Cerebellar nuclear complex (tissue), 1 donor: ENCODE data around the gene KRT34.
"Not testable (repeated sequence)": the region's sequence is repeated elsewhere in the genome, so short reads cannot be mapped to it uniquely, and the experiment has no call there.

Experiments
- DNase-seq, 2 experiments: peaks; one replicate each; lab custom pipeline; 2025; lab: John Stamatoyannopoulos, UW

Gene KRT34

GRCh38 chr17:41404024-41404671 lies 22.0 kb upstream of the KRT34 start:
- no peak for DNase-seq

- DNase-seq, result no peak
Measured at GRCh38 chr17:41403404-41404023, 21.4 kb upstream of the KRT34 start.

GRCh38 chr17:41402161-41402560 lies 20.1 kb upstream of the KRT34 start:
- no peak for DNase-seq

- DNase-seq, result peak in 1 of 2 experiments; percentile 31
Measured at GRCh38 chr17:41396996-41397660, 15.0 kb upstream of the KRT34 start, which contains the start of gene KRT31. Gene KRT31, minus strand, starts transcription at chr17:41397608. Its CDS starts 69 bp downstream, at chr17:41397539.

- DNase-seq, result no peak
Measured at GRCh38 chr17:41396340-41396739, 14.2 kb upstream of the KRT34 start.

- DNase-seq, result no peak
Measured at GRCh38 chr17:41395611-41396010, 13.5 kb upstream of the KRT34 start.

- DNase-seq, result not testable (repeated sequence)
Measured at GRCh38 chr17:41395044-41395443, 12.9 kb upstream of the KRT34 start.

- DNase-seq, result no peak
Measured at GRCh38 chr17:41394254-41394996, 12.3 kb upstream of the KRT34 start.

- DNase-seq, result no peak
Measured at GRCh38 chr17:41393826-41394225, 11.7 kb upstream of the KRT34 start.

- DNase-seq, result no peak
Measured at GRCh38 chr17:41393294-41393693, 11.2 kb upstream of the KRT34 start.

- DNase-seq, result no peak
Measured at GRCh38 chr17:41392278-41392677, 10.2 kb upstream of the KRT34 start.

GRCh38 chr17:41391535-41391934 lies 9.4 kb upstream of the KRT34 start:
- DNase-seq, result no peak

GRCh38 chr17:41390411-41390938 lies 8.4 kb upstream of the KRT34 start:
- DNase-seq, result no peak

GRCh38 chr17:41387670-41388069 lies 5.6 kb upstream of the KRT34 start:
- DNase-seq, result no peak

GRCh38 chr17:41386227-41386626 lies 4.1 kb upstream of the KRT34 start:
- DNase-seq, result no peak

- no peak for DNase-seq
Measured at GRCh38 chr17:41383690-41384089, 1.6 kb upstream of the KRT34 start.

- no peak for DNase-seq
Measured at GRCh38 chr17:41382394-41382793, 288 bp upstream of the KRT34 start.

- DNase-seq, result not testable (repeated sequence)
Measured at GRCh38 chr17:41380091-41380490, 2.0 kb downstream of the KRT34 start.

GRCh38 chr17:41377546-41377945 lies 4.6 kb downstream of the KRT34 start:
- DNase-seq, result no peak

GRCh38 chr17:41369713-41370112 lies 12.4 kb downstream of the KRT34 start, which contains the start of gene KRT33B:
Gene KRT33B, minus strand, starts transcription at chr17:41369813. Its CDS starts 63 bp downstream, at chr17:41369750.
- DNase-seq, result no peak

- no peak for DNase-seq
Measured at GRCh38 chr17:41369023-41369422, 13.1 kb downstream of the KRT34 start.

GRCh38 chr17:41367426-41368075 lies 14.6 kb downstream of the KRT34 start:
- no peak for DNase-seq
